Pancreas (tissue), 10 donors: ENCODE results near the gene RERE. TPM values are rescaled to one million over a fixed set of nuclear protein-coding genes. Genes with fewer than 3 reads are reported as not detected.

ENCODE experiments used
- ATAC-seq, 4 donors: fragments of 200-7000 bp; cut with Tn5 transposase; one replicate each; pipeline versions ENCODE4 v1.8.0 to v1.9.1; 2020; ENCODE audit warnings: mild to moderate bottlenecking in 4 of 4, moderate library complexity in 4 of 4
- DNase-seq, 6 donors: peaks; one replicate each; pipeline ENCODE4 v3.0.0-alpha.2; 2020
- FAIRE-seq: peaks from 2 replicates; lab custom pipeline; 2012; peaks lifted over from hg19 to GRCh38; lab: Jason Lieb, UNC
- H3K27ac ChIP-seq, 4 donors: fragments of 200-600 bp; sonication (generic); 1 replicate in 3 of 4; 2 replicates in 1 of 4; pipeline versions ENCODE4 v1.5.0 to v1.8.0; 2020
- H3K27me3 ChIP-seq, 4 donors: fragments of 200-600 bp; one replicate each; pipeline ENCODE4 v1.8.0; 2021
- H3K36me3 ChIP-seq, 3 donors: fragments of 200-600 bp; sonication (generic) in 1 of 3; one replicate each; pipeline versions ENCODE4 v1.5.0 to v1.8.0; 2020 to 2021
- H3K4me1 ChIP-seq, 3 donors: fragments of 200-600 bp; one replicate each; pipeline ENCODE4 v1.8.0; 2021
- H3K4me3 ChIP-seq, 4 donors: fragments of 200-600 bp; sonication (generic) in 2 of 4; one replicate each; pipeline versions ENCODE4 v1.5.0 to v1.8.0; 2020 to 2021
- H3K9me3 ChIP-seq, 4 donors: fragments of 200-600 bp; one replicate each; pipeline ENCODE4 v1.8.0; 2021
- WGBS, 2 donors: extraction: QIAGEN DNeasy Blood & Tissue Kit; methylation state at CpG; one replicate each; pipeline ENCODE4 v1.1.7; 2013; 5-methylcytosine and 5-hydroxymethylcytosine counted together
- intact Hi-C, 3 donors: fragments of 100-400 bp; cut with DNase I; formaldehyde crosslinking; loops; one replicate each; pipeline versions ENCODE4 v1.11.1 to v1.14.2; 2022
- polyA plus RNA-seq, 2 donors: library from polyadenylated mRNA; stranded (reverse); fragments of 200-250 nt; gene quantifications; one replicate each; pipeline ENCODE4 v1.2.3, GENCODE V29; 2013
- total RNA-seq, 6 donors: library from RNA; stranded (reverse); fragmentation: NEBNext Ultra II Directional in 4 of 6; extraction: Animal tissue kit (Norgen Biotek cat#: 25700) in 4 of 6; gene quantifications; one replicate each; pipeline versions ENCODE4 v1.2.1 to v1.2.4, GENCODE V29; 2021 to 2023
- TF ChIP-seq, protein P1 (sequence below), 4 donors: fragments of 200-600 bp; sonication (generic) in 3 of 4; IDR thresholded peaks; one replicate each; pipeline versions ENCODE4 v1.5.0 to v1.8.0; 2021; ENCODE audit warnings: antibody characterized with exemption in 4 of 4
- donor health status: healthy with polysubstance abuse.
- donor health status: DM: no; HTN: no; CAD: no; lungs with moderate emphysema.
- donor health status: DM: no; HTN: no; CAD: no.
- donor health status: control.
- donor health status: control.
- donor health status: Bipolar disorder and iron deficiency.
- donor health status: DM: yes; HTN: yes; CAD: no.
- donor health status: DM: no; HTN: no; CAD: no.
- donor health status: DM: no; HTN: no; CAD: no.
- donor health status: DM: yes; HTN: yes; CAD: no.

RERE gene
- total and polyA plus RNA-seq, 8 donors: 27.0 to 76.7 (median 50.7) TPM

DNA sequence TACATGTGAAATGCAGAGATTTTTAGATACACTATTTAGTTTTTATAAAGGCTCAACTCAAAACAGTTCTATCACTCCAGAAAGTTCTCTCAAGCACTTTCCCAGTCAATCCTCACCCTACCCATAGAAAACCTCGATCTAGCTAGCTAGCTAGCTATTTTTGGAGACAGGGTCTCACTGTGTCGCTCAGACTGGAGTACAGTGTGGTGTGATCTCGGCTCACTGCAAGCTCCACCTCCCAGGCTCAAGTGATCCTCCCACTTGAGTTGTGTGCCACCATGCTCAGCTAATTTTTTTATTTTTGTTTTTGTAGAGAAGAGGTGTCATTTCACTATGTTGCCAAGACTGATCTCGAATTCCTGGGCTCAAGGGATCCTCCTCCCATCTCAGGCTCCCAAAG lies 236.9 kb downstream of the RERE start:
- Histone ChIP-seq H3K4me1 (peaks cover 0 to 10% (median 0%) of the 10 kb centered on the region in 3 donors), H3K9me3 (no peaks in the 10 kb centered on the region), H3K27me3 (no peaks in the 10 kb centered on the region), H3K27ac (no peak overlapping the region), H3K36me3 (no peaks in the 10 kb centered on the region), H3K4me3 (no peak overlapping the region)
- FAIRE-seq (no peak), DNase-seq (no peak), ATAC-seq (no peak)
- TF ChIP-seq, protein P1, sequence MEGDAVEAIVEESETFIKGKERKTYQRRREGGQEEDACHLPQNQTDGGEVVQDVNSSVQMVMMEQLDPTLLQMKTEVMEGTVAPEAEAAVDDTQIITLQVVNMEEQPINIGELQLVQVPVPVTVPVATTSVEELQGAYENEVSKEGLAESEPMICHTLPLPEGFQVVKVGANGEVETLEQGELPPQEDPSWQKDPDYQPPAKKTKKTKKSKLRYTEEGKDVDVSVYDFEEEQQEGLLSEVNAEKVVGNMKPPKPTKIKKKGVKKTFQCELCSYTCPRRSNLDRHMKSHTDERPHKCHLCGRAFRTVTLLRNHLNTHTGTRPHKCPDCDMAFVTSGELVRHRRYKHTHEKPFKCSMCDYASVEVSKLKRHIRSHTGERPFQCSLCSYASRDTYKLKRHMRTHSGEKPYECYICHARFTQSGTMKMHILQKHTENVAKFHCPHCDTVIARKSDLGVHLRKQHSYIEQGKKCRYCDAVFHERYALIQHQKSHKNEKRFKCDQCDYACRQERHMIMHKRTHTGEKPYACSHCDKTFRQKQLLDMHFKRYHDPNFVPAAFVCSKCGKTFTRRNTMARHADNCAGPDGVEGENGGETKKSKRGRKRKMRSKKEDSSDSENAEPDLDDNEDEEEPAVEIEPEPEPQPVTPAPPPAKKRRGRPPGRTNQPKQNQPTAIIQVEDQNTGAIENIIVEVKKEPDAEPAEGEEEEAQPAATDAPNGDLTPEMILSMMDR (IDR thresholded peaks at IDR 0.05): no peak
- 86 to 92% methylated on average over 4 of the region's 4 CpGs for WGBS, 2 donors
- intact Hi-C loops: no loop called here

DNA sequence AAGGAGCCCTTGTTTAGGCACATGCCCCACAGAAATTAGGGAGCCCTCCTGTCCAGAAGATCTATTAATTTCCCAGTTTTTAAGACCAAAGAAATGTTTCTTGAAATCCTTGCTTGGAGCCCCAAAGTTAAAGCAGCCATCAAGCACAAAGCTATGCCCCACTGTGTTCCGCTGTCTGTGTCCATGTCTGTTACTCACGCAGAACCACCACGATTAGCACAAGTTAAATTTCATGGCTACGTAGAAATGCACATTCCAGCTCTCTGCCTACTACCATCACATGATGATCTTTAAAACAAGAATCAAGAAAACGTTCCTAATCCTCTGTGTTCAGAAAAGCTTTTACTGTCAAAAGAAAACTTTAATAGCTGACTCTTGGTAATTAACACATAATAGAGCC lies 238.5 kb downstream of the RERE start:
- TF ChIP-seq, protein P1 (IDR thresholded peaks at IDR 0.05): no peak
- H3K27me3 ChIP-seq: no peaks in the 10 kb centered on the region
- no peak overlapping the region for H3K4me3 ChIP-seq
- intact Hi-C loops: no loop called here
- H3K36me3 ChIP-seq: no peaks in the 10 kb centered on the region
- 92 to 98% methylated on average over 5 of the region's 5 CpGs for WGBS, 2 donors
- H3K9me3 ChIP-seq: no peaks in the 10 kb centered on the region
- ATAC-seq (no peak), DNase-seq (no peak), FAIRE-seq (no peak)
- H3K4me1 ChIP-seq: peaks cover 0 to 17% (median 9%) of the 10 kb centered on the region in 3 donors
- no peak overlapping the region for H3K27ac ChIP-seq

DNA sequence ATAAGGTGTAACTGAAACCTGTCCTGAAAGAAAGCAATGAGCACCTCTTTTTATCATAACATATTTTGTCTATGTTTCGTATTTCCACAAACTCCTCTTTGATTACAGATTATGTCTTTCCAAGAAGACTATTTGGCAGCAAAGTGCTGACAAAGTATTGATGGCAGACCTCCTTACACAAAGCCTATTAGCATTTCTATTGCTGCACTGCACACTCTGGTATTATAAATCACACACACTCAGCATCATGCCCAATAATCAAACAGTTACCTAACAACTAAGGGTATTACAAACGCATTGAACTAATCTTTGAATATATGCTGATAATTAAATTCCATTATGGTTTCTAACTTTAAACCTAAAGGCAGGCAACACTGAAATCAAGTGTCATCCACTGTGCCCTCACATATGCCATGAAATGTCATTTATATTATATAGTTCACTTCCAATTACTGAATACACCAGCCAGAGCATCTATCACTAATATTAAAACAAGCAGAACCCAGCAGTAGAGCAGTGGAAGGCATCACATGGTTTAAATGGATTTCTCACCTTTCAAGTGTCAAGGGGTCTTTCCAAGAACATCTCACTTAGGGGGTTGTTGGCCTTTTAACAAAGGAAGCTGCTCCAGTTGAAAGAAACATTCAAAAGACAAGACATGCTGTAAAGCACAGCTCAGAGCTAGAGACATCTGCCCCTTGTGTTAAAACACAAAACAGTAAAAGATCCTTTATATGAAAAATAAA lies 239.1 kb downstream of the RERE start:
- FAIRE-seq (no peak), DNase-seq (no peak), ATAC-seq (no peak)
- TF ChIP-seq, protein P1 (IDR thresholded peaks at IDR 0.05): no peak
- 65 to 68% methylated on average over 2 of the region's 2 CpGs for WGBS, 2 donors
- intact Hi-C loops: no loop called here
- peaks cover 1 to 22% (median 9%) of the 10 kb centered on the region in 3 donors for H3K4me1 ChIP-seq
- no peaks in the 10 kb centered on the region for H3K9me3 ChIP-seq
- no peak overlapping the region for H3K4me3 ChIP-seq
- H3K27ac ChIP-seq: no peak overlapping the region
- no peaks in the 10 kb centered on the region for H3K27me3 ChIP-seq
- H3K36me3 ChIP-seq: no peaks in the 10 kb centered on the region

DNA sequence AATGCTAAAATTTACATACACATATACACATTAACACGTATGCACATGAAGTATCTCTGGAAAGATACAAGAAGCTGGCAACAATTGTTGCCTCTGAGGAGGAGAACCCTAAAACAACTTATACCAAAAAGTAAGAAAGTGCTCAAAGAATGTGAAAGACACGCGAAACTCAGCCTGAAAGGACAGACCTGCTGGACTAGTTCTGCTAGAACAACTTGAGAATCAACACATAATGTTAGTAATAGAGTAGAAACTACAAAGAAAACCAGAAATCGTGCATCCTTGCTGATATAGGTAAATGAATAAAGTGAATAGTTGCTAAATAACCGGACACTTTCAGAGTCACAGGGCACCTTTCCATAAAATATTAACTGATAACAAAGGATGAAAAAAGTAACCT lies 242.5 kb downstream of the RERE start:
- no peak for ATAC-seq
- WGBS, 2 donors: 24 to 30% methylated on average over 5 of the region's 5 CpGs
- no peaks in the 10 kb centered on the region for H3K9me3 ChIP-seq
- no peak overlapping the region for H3K4me3 ChIP-seq
- no peak overlapping the region for H3K27ac ChIP-seq
- H3K36me3 ChIP-seq: no peaks in the 10 kb centered on the region
- TF ChIP-seq, protein P1 (IDR thresholded peaks at IDR 0.05): no peak
- peaks cover 30 to 48% (median 33%) of the 10 kb centered on the region in 3 donors for H3K4me1 ChIP-seq
- FAIRE-seq: no peak
- intact Hi-C loops: no loop called here
- no peak for DNase-seq
- H3K27me3 ChIP-seq: no peaks in the 10 kb centered on the region

DNA sequence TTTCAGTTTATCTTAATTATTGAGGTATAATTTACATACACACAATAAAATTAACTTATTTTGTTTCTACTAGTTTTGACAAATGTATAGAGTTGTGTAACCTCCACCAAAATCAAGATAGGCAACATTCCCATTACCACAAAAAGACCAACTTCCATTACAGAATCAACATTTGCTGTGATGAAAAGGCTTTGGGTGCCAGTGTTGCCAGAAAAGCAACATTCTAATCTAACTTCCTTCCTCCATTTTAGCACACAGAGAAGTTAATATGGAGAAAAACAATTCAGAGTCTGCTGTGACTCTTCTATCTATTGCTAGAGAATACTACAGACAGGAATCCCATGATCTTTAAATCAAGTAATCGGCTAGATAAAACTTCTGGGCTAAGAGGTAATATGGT lies 245.3 kb downstream of the RERE start:
- ATAC-seq (peak; percentile 22 to 53 (median 47)), DNase-seq (no peak), FAIRE-seq (no peak)
- intact Hi-C loops: no loop called here
- WGBS, 2 donors: 31 to 34% methylated on average over 1 of the region's 1 CpG
- TF ChIP-seq, protein P1 (IDR thresholded peaks at IDR 0.05): no peak
- Histone ChIP-seq H3K27me3 (no peaks in the 10 kb centered on the region), H3K36me3 (no peaks in the 10 kb centered on the region), H3K4me1 (peaks cover 30 to 50% (median 33%) of the 10 kb centered on the region in 3 donors), H3K9me3 (no peaks in the 10 kb centered on the region), H3K27ac (peak overlapping the region in 2 of 4 donors; percentile 64), H3K4me3 (no peak overlapping the region)
